ENCODE results near the gene PPFIBP1.

DNA sequence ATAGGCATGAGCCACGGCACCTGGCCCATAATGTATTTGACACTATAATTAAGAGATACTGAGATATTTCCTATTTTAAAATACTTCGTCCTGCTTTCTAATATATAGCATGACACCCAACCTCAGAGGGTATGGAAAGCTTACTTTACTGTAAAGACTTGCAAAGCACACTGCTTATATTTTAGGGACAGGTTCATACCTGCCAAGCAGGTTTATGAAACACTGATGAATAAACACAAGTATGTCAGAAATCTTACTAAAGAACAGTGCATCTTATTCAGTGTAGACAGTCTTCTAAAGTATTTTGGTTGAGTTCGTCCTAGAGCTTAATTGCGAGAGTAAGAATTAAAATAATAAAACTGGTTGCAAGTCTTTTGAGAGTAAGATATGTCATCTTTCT, 65.4 kb downstream of the PPFIBP1 start:
- no peak for TF ChIP-seq GATA2 (IDR thresholded peaks at IDR 0.05; ENCODE audit: low read depth, low read length)
- TF ChIP-seq GATA3 (IDR thresholded peaks at IDR 0.05; ENCODE audit: low read depth, low read length): no peak
